ENCODE measurements around the gene UNC79.

UNC79 gene

GRCh38 chr14:93719256-93719655 is 288.5 kb downstream of the UNC79 start:
- ChIA-PET POLR2A (interaction anchor here (0.6 kb wide), 1 partner anchor 21 kb away, joined by 7 read pairs; no protein-coding TSS in a partner anchor), CTCF (no interaction called here)
- Histone ChIP-seq H3K36me3 (ENCODE audit: control insufficient read depth in 2 of 2, insufficient read depth in 1 of 2, low read length in 2 of 2) (no peaks in the 10 kb centered on the region), H3K4me3 (ENCODE audit: low read depth, low read length) (no peak overlapping the region), H3K4me1 (ENCODE audit: control insufficient read depth, insufficient read depth, low read length) (no peaks in the 10 kb centered on the region), H3K9me3 (ENCODE audit: control insufficient read depth, insufficient read depth, low read depth, low read length) (no peaks in the 10 kb centered on the region), H3K27ac (ENCODE audit: extremely low read depth, low read depth, low read length) (no peak overlapping the region)
- no peak for TF ChIP-seq ZNF768 (tag by site-specific recombination; IDR thresholded peaks at IDR 0.05)
- no peak for TF ChIP-seq ZNF155 (tag by site-specific recombination; IDR thresholded peaks at IDR 0.05)

- ChIA-PET CTCF (no interaction called here), POLR2A (no interaction called here)
- Histone ChIP-seq H3K9me3 (ENCODE audit: control insufficient read depth, insufficient read depth, low read depth, low read length) (no peaks in the 10 kb centered on the region), H3K4me1 (ENCODE audit: control insufficient read depth, insufficient read depth, low read length) (no peaks in the 10 kb centered on the region), H3K36me3 (ENCODE audit: control insufficient read depth in 2 of 2, insufficient read depth in 1 of 2, low read length in 2 of 2) (no peaks in the 10 kb centered on the region), H3K4me3 (ENCODE audit: low read depth, low read length) (no peak overlapping the region), H3K27ac (ENCODE audit: extremely low read depth, low read depth, low read length) (no peak overlapping the region)
- TF ChIP-seq ZBTB6 (tag by site-specific recombination; IDR thresholded peaks at IDR 0.05) (no peak), ZIC2 (tag by site-specific recombination; IDR thresholded peaks at IDR 0.05) (no peak), ZNF677 (tag by site-specific recombination; IDR thresholded peaks at IDR 0.05) (no peak), ZNF391 (tag by site-specific recombination; IDR thresholded peaks at IDR 0.05; ENCODE audit: borderline replicate concordance, low read depth) (no peak), SCRT1 (tag by site-specific recombination; IDR thresholded peaks at IDR 0.05; ENCODE audit: borderline replicate concordance) (no peak), ZNF558 (tag by site-specific recombination; IDR thresholded peaks at IDR 0.05) (no peak), PRDM1 (tag by site-specific recombination; IDR thresholded peaks at IDR 0.05) (no peak), ZNF10 (tag by site-specific recombination; IDR thresholded peaks at IDR 0.05) (no peak), KLF8 (tag by site-specific recombination; IDR thresholded peaks at IDR 0.05) (no peak), ZNF692 (tag by site-specific recombination; IDR thresholded peaks at IDR 0.05) (no peak), ZNF350 (tag by site-specific recombination; IDR thresholded peaks at IDR 0.05) (no peak), ZNF114 (tag by site-specific recombination; IDR thresholded peaks at IDR 0.05) (no peak), ZNF19 (tag by site-specific recombination; IDR thresholded peaks at IDR 0.05; ENCODE audit: low read depth) (no peak), HOXD13 (CRISPR knock-in tag; IDR thresholded peaks at IDR 0.05; ENCODE audit: borderline replicate concordance) (no peak)
Observed at GRCh38 chr14:93720076-93720815, 289.5 kb downstream of the UNC79 start.

- Histone ChIP-seq H3K4me1 (ENCODE audit: control insufficient read depth, insufficient read depth, low read length) (no peaks in the 10 kb centered on the region), H3K27ac (ENCODE audit: extremely low read depth, low read depth, low read length) (no peak overlapping the region), H3K4me3 (ENCODE audit: low read depth, low read length) (no peak overlapping the region), H3K36me3 (ENCODE audit: control insufficient read depth in 2 of 2, insufficient read depth in 1 of 2, low read length in 2 of 2) (no peaks in the 10 kb centered on the region), H3K9me3 (ENCODE audit: control insufficient read depth, insufficient read depth, low read depth, low read length) (no peaks in the 10 kb centered on the region)
- ChIA-PET POLR2A (no interaction called here), CTCF (no interaction called here)
- TF ChIP-seq ZNF560 (tag by site-specific recombination; IDR thresholded peaks at IDR 0.05; ENCODE audit: borderline replicate concordance) (no peak), KLF16 (tag by site-specific recombination; IDR thresholded peaks at IDR 0.05) (no peak), SP2 (tag by site-specific recombination; IDR thresholded peaks at IDR 0.05) (no peak), ZNF366 (tag by site-specific recombination; conservative IDR thresholded peaks at IDR 0.05) (no peak), ZNF610 (tag by site-specific recombination; IDR thresholded peaks at IDR 0.05; ENCODE audit: borderline replicate concordance) (no peak), ZBTB20 (tag by site-specific recombination; IDR thresholded peaks at IDR 0.05) (no peak)
Observed at GRCh38 chr14:93720981-93721483, 290.3 kb downstream of the UNC79 start.

Data from HEK293 (cell line).